ENCODE results near the gene TIMM10. TPM values are rescaled to one million over a fixed set of nuclear protein-coding genes. Genes with fewer than 3 reads are reported as not detected.

The TIMM10 gene
- total RNA-seq, 4 donors from 2014 or later: 26.2 to 43.0 (median 40.1) TPM

DNA sequence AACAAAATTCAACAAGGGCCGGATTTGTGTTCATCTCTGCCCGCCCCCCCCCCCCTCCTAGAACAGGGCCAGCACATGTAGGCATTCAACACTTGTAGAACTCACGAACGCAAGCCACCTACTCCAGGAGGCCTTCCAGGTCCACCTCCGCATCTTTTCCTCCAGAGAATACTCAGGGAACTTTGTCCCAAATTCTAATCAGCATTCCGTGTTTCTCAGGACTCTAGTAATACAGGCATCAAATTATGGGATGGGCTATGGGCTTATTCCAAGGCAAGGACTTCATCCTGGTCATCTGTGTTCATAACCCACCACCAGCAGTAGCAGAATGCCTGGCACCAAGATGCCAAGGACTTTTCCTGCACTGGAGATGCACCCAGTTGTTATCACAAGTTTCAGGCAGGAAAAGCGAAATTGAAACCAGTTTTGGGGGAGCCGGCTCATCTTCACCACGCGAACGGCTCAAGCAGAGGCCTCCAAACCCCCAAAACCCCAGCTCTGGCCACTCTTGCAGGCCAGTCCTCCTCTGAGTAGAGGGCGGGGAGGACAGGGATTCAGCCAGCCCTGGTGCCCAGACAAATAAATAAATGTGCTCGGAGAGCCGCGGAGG lies 36.5 kb upstream of the TIMM10 start:
- WGBS: 5% methylated on average over 14 of the region's 15 CpGs
- no peak for DNase-seq (ENCODE audit: low spot score in 2 of 2)
- peaks cover 40% of the 10 kb centered on the region for H3K4me1 ChIP-seq

DNA sequence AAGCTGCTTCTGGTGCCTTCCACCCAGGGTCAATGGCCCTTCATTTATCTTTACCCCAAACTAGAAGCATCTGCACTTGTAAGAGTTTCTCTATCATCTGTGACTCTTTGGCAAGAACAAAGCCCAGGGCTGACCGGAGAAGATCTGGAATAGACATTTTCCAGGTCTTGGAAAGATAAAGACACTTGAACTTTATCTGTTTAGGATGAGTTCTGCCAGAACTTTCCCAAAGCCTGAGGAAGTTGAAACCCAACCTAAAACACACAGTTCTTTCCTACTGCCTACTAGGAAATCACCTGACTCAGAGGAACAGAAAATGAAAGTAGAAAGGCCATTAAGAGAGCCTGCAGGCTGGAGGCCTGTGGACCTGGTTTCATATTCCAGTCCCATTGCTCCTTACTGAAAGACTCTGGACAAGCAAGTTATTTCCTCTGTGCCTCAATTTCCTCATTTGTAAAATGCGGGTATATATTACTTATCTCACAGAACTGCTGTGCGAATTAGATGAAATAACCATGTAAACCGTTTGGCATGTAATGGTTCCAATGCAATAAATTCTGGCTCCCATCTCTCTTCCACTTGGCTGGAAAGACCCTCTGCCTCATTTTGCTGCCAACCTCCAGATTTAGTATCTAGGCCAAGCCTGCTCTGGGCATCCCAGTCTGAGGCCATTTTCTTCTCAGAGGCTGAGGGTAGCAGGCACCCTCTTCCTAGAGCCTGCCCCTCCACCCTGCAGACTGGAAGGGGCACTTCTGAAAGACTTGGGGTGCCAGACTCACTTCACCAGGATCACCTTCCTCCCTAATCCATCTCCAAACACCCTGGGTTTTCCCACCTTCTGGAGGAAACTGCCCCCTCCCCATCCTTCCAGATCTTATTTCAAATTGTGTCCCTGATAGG lies 35.7 kb upstream of the TIMM10 start:
- Histone ChIP-seq H3K9me3 (no peaks in the 10 kb centered on the region), H3K4me1 (peaks cover 40% of the 10 kb centered on the region), H3K4me3 (peak overlapping the region; percentile 96), H3K36me3 (no peaks in the 10 kb centered on the region), H3K27ac (peak overlapping the region; percentile 73), H3K27me3 (no peaks in the 10 kb centered on the region)
- no peak for DNase-seq (ENCODE audit: low spot score in 2 of 2)
- TF ChIP-seq, protein P1, sequence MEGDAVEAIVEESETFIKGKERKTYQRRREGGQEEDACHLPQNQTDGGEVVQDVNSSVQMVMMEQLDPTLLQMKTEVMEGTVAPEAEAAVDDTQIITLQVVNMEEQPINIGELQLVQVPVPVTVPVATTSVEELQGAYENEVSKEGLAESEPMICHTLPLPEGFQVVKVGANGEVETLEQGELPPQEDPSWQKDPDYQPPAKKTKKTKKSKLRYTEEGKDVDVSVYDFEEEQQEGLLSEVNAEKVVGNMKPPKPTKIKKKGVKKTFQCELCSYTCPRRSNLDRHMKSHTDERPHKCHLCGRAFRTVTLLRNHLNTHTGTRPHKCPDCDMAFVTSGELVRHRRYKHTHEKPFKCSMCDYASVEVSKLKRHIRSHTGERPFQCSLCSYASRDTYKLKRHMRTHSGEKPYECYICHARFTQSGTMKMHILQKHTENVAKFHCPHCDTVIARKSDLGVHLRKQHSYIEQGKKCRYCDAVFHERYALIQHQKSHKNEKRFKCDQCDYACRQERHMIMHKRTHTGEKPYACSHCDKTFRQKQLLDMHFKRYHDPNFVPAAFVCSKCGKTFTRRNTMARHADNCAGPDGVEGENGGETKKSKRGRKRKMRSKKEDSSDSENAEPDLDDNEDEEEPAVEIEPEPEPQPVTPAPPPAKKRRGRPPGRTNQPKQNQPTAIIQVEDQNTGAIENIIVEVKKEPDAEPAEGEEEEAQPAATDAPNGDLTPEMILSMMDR (IDR thresholded peaks at IDR 0.05): no peak
- no peak for TF ChIP-seq POLR2A (IDR thresholded peaks at IDR 0.05)
- no peak for TF ChIP-seq EP300 (IDR thresholded peaks at IDR 0.05)
- no peak for TF ChIP-seq POLR2AphosphoS5 (IDR thresholded peaks at IDR 0.05)
- WGBS: 30% methylated on average over 4 of the region's 4 CpGs

More for the DNA sequence above, 36.5 kb upstream of the TIMM10 start:
- Histone ChIP-seq H3K27ac (peak overlapping the region; percentile 73), H3K9me3 (no peaks in the 10 kb centered on the region), H3K27me3 (no peaks in the 10 kb centered on the region), H3K36me3 (no peaks in the 10 kb centered on the region), H3K4me3 (peak overlapping the region; percentile 96)
- TF ChIP-seq POLR2AphosphoS5 (IDR thresholded peaks at IDR 0.05): no peak
- TF ChIP-seq, protein P1 (IDR thresholded peaks at IDR 0.05): no peak
- no peak for TF ChIP-seq POLR2A (IDR thresholded peaks at IDR 0.05)
- TF ChIP-seq EP300 (IDR thresholded peaks at IDR 0.05): no peak

DNA sequence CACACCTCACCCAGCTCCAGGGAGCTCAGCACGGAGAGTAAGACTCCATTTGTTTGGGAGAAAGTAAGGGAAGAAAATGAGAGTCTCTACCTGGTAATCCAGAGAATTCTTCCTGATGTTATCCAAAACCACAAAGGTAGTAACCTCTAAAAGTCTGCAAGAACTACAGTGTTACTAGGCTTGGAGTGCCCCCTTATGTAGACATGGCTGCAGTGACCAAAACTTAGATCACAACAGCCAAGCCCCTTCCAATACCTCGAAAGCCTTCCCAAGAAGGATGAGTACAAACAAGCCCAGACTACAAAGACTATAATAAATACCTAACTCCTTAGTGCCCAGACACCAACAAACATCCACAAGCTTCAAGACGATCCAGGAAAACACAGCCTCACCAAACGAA lies 32.0 kb upstream of the TIMM10 start:
- Histone ChIP-seq H3K4me1 (peaks cover 22% of the 10 kb centered on the region), H3K36me3 (peaks cover 18% of the 10 kb centered on the region), H3K9me3 (no peaks in the 10 kb centered on the region), H3K4me3 (no peak overlapping the region), H3K27me3 (no peaks in the 10 kb centered on the region), H3K27ac (no peak overlapping the region)
- TF ChIP-seq, protein P1 (IDR thresholded peaks at IDR 0.05): no peak
- TF ChIP-seq EP300 (IDR thresholded peaks at IDR 0.05) (no peak), POLR2A (IDR thresholded peaks at IDR 0.05) (no peak), POLR2AphosphoS5 (IDR thresholded peaks at IDR 0.05) (no peak)
- 43% methylated on average over 4 of the region's 4 CpGs for WGBS
- DNase-seq (ENCODE audit: low spot score in 2 of 2): no peak

DNA sequence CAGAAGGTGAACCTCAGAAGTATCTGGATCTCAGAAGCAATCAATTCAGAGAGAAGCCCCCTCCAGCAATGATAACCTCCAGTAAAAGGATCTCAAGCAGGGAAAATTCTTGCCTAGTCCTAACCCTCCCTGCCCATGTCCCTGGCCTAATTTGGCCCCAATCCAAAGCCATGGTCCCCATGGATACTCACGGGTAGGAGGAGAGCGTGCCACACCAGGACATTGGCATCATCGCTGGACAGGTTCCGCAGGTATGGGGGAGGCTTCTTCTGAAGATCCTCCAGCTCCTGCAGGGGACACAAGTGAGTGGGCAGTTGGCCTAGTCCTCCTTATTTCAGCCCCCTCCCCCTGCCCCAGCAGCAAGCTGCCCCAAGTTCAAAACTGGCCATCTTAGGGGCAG lies 29.6 kb upstream of the TIMM10 start:
- Histone ChIP-seq H3K36me3 (peaks cover 40% of the 10 kb centered on the region), H3K4me1 (peaks cover 5% of the 10 kb centered on the region), H3K27ac (no peak overlapping the region), H3K27me3 (no peaks in the 10 kb centered on the region), H3K4me3 (no peak overlapping the region), H3K9me3 (no peaks in the 10 kb centered on the region)
- no peak for DNase-seq (ENCODE audit: low spot score in 2 of 2)
- 100% methylated on average over 2 of the region's 4 CpGs for WGBS
- TF ChIP-seq, protein P1 (IDR thresholded peaks at IDR 0.05): no peak
- TF ChIP-seq POLR2A (IDR thresholded peaks at IDR 0.05): no peak
- TF ChIP-seq POLR2AphosphoS5 (IDR thresholded peaks at IDR 0.05): no peak
- TF ChIP-seq EP300 (IDR thresholded peaks at IDR 0.05): no peak

DNA sequence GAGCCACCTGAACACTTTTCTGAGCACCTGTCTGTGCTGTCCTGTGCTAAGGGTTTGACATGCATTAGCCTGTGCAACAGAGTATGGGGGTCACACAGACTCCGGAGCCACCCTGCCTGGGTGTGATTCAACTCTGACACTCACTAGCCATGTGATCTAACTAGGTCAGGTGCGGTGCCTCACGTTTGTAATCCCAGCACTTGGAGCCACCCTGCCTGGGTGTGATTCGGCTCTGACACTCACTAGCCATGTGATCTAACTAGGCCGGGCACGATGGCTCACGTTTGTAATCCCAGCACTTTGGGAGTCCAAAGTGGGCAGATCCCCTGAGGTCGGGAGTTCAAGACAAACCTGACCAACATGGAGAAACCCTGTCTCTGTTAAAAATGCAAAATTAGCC lies 25.5 kb upstream of the TIMM10 start:
- TF ChIP-seq POLR2AphosphoS5 (IDR thresholded peaks at IDR 0.05): no peak
- TF ChIP-seq EP300 (IDR thresholded peaks at IDR 0.05): no peak
- TF ChIP-seq POLR2A (IDR thresholded peaks at IDR 0.05): no peak
- TF ChIP-seq, protein P1 (IDR thresholded peaks at IDR 0.05): no peak
- WGBS: 82% methylated on average over 8 of the region's 8 CpGs
- Histone ChIP-seq H3K9me3 (no peaks in the 10 kb centered on the region), H3K4me1 (no peaks in the 10 kb centered on the region), H3K36me3 (peaks cover 82% of the 10 kb centered on the region), H3K27me3 (no peaks in the 10 kb centered on the region), H3K27ac (no peak overlapping the region), H3K4me3 (no peak overlapping the region)
- no peak for DNase-seq (ENCODE audit: low spot score in 2 of 2)
